Astrocyte (in vitro differentiated cells and primary cell): ENCODE measurements around the gene FAM110A. TPM values are rescaled to one million over a fixed set of nuclear protein-coding genes. Genes with fewer than 3 reads are reported as not detected.

Experiments
- DNase-seq: peaks from one replicate; pipeline ENCODE4 v3.0.0-alpha.2; 2010; ENCODE audit warnings: low read depth
- FAIRE-seq: peaks from 2 replicates; lab custom pipeline; 2011; peaks lifted over from hg19 to GRCh38; lab: Jason Lieb, UNC
- H2AFZ ChIP-seq: 2 replicates; pipeline ENCODE4 v1.6.0; 2012; ENCODE audit warnings: low read depth, low read length, inconsistent platforms
- H3K27ac ChIP-seq: 2 replicates; pipeline ENCODE4 v1.5.1; 2011; ENCODE audit warnings: low read depth, low read length, inconsistent platforms
- H3K27me3 ChIP-seq: 2 replicates; pipeline ENCODE4 v1.6.0; 2011; ENCODE audit warnings: low read length, inconsistent platforms; ENCODE audit not compliant: insufficient read depth
- H3K36me3 ChIP-seq: 2 replicates; pipeline ENCODE4 v1.5.1; 2011; ENCODE audit warnings: low read length, inconsistent platforms; ENCODE audit not compliant: insufficient read depth
- H3K4me1 ChIP-seq: 2 replicates; pipeline ENCODE4 v1.5.1; 2011; ENCODE audit warnings: low read length, inconsistent platforms; ENCODE audit not compliant: insufficient read depth
- H3K4me2 ChIP-seq: 2 replicates; pipeline ENCODE4 v1.6.0; 2012; ENCODE audit warnings: low read length, inconsistent platforms
- H3K4me3 ChIP-seq: 2 replicates; pipeline ENCODE4 v1.5.1; 2011; ENCODE audit warnings: low read depth, mild to moderate bottlenecking, low read length, inconsistent platforms; ENCODE audit not compliant: insufficient read depth
- H3K79me2 ChIP-seq: 2 replicates; pipeline ENCODE4 v1.6.0; 2012; ENCODE audit warnings: mild to moderate bottlenecking, low read length, inconsistent platforms; ENCODE audit not compliant: insufficient read depth
- H3K9ac ChIP-seq: 2 replicates; pipeline ENCODE4 v1.6.0; 2012; ENCODE audit warnings: mild to moderate bottlenecking, low read length, inconsistent platforms
- H3K9me3 ChIP-seq: 2 replicates; pipeline ENCODE4 v1.5.1; 2012; ENCODE audit warnings: low read depth, mild to moderate bottlenecking, low read length, inconsistent platforms; ENCODE audit not compliant: insufficient read depth
- H4K20me1 ChIP-seq: 2 replicates; pipeline ENCODE4 v1.6.0; 2012; ENCODE audit warnings: low read length, inconsistent platforms; ENCODE audit not compliant: insufficient read depth
- H3K27ac Mint-ChIP-seq: one replicate; pipeline ENCODE4 v1.8.0; 2021; ENCODE audit warnings: mild to moderate bottlenecking, mixed read lengths; ENCODE audit not compliant: unreplicated experiment
- H3K27me3 Mint-ChIP-seq: one replicate; pipeline ENCODE4 v1.8.0; 2021; ENCODE audit warnings: low read depth, mixed read lengths; ENCODE audit not compliant: unreplicated experiment
- H3K36me3 Mint-ChIP-seq: one replicate; pipeline ENCODE4 v1.8.0; 2021; ENCODE audit warnings: low read depth, mixed read lengths; ENCODE audit not compliant: unreplicated experiment
- H3K4me1 Mint-ChIP-seq: one replicate; pipeline ENCODE4 v1.8.0; 2021; ENCODE audit warnings: low read depth, mixed read lengths; ENCODE audit not compliant: unreplicated experiment
- H3K4me3 Mint-ChIP-seq: one replicate; pipeline ENCODE4 v1.8.0; 2021; ENCODE audit warnings: mild to moderate bottlenecking, moderate library complexity, mixed read lengths; ENCODE audit not compliant: unreplicated experiment
- H3K9me3 Mint-ChIP-seq: one replicate; pipeline ENCODE4 v1.8.0; 2021; ENCODE audit warnings: mild to moderate bottlenecking, mixed read lengths; ENCODE audit not compliant: unreplicated experiment
- CTCF ChIP-seq: IDR thresholded peaks from 2 replicates; pipeline ENCODE4 v1.5.1; 2011; ENCODE audit warnings: low read depth, mild to moderate bottlenecking, inconsistent platforms, low read length, moderate library complexity; ENCODE audit not compliant: insufficient read depth
- EZH2 ChIP-seq: IDR thresholded peaks from 2 replicates; pipeline ENCODE4 v1.6.1; 2012; ENCODE audit warnings: mild to moderate bottlenecking, low read length, inconsistent platforms; ENCODE audit not compliant: insufficient read depth
- total RNA-seq: library from RNA; stranded (reverse); gene quantifications from 2 replicates; pipeline ENCODE4 v1.2.1, GENCODE V29; 2021

The FAM110A gene
- total RNA-seq, 1 donor from 2014 or later = 1.4 TPM

GRCh38 chr20:834151-834746 lies 734 bp downstream of the FAM110A start:
- H2AFZ ChIP-seq = peak overlapping the region; percentile 92
- peak overlapping the region; percentile 58 for H3K27ac Mint-ChIP-seq
- no peaks in the 10 kb centered on the region for H3K27me3 ChIP-seq
- H3K9ac ChIP-seq = peak overlapping the region; percentile 85
- peaks cover 11% of the 10 kb centered on the region for H3K4me1 ChIP-seq
- no peaks in the 10 kb centered on the region for H3K36me3 ChIP-seq
- DNase-seq (no peak), FAIRE-seq (no peak)
- no peaks in the 10 kb centered on the region for H3K9me3 ChIP-seq
- H3K27me3 Mint-ChIP-seq = peaks cover 19% of the 10 kb centered on the region
- H3K4me2 ChIP-seq = peak overlapping the region; percentile 98
- peak overlapping the region; percentile 84 for H3K4me3 Mint-ChIP-seq
- peak overlapping the region; percentile 85 for H3K4me3 ChIP-seq
- H3K27ac ChIP-seq = peak overlapping the region; percentile 86
- no peaks in the 10 kb centered on the region for H3K4me1 Mint-ChIP-seq
- peaks cover 23% of the 10 kb centered on the region for H3K79me2 ChIP-seq
- peaks cover 11% of the 10 kb centered on the region for H3K9me3 Mint-ChIP-seq
- TF ChIP-seq CTCF (no peak), EZH2 (no peak)
- peaks cover 8% of the 10 kb centered on the region for H4K20me1 ChIP-seq
- H3K36me3 Mint-ChIP-seq = no peaks in the 10 kb centered on the region

- peaks cover 29% of the 10 kb centered on the region for H3K27me3 Mint-ChIP-seq
- no peak for TF ChIP-seq EZH2
- no peak for TF ChIP-seq CTCF
- no peaks in the 10 kb centered on the region for H3K4me1 Mint-ChIP-seq
- no peak for DNase-seq
- peak overlapping the region; percentile 48 for H3K27ac Mint-ChIP-seq
- no peak overlapping the region for H3K4me3 ChIP-seq
- no peak overlapping the region for H3K9ac ChIP-seq
- no peak overlapping the region for H2AFZ ChIP-seq
- H3K36me3 Mint-ChIP-seq = no peaks in the 10 kb centered on the region
- H3K4me3 Mint-ChIP-seq = peak overlapping the region; percentile 16
- H4K20me1 ChIP-seq = peaks cover 12% of the 10 kb centered on the region
- no peaks in the 10 kb centered on the region for H3K9me3 ChIP-seq
- FAIRE-seq = no peak
- peaks cover 23% of the 10 kb centered on the region for H3K79me2 ChIP-seq
- peak overlapping the region; percentile 15 for H3K4me2 ChIP-seq
- H3K4me1 ChIP-seq = peaks cover 11% of the 10 kb centered on the region
- H3K9me3 Mint-ChIP-seq = peaks cover 11% of the 10 kb centered on the region
- no peaks in the 10 kb centered on the region for H3K36me3 ChIP-seq
- no peaks in the 10 kb centered on the region for H3K27me3 ChIP-seq
- no peak overlapping the region for H3K27ac ChIP-seq
Measured at GRCh38 chr20:835608-836045, 2.1 kb downstream of the FAM110A start.

- TF ChIP-seq EZH2 (no peak), CTCF (no peak)
- no peak overlapping the region for H3K9ac ChIP-seq
- H3K4me3 Mint-ChIP-seq = no peak overlapping the region
- H3K27ac Mint-ChIP-seq = no peak overlapping the region
- no peaks in the 10 kb centered on the region for H3K27me3 ChIP-seq
- H3K36me3 ChIP-seq = no peaks in the 10 kb centered on the region
- H3K9me3 ChIP-seq = no peaks in the 10 kb centered on the region
- DNase-seq = no peak
- peaks cover 31% of the 10 kb centered on the region for H3K27me3 Mint-ChIP-seq
- no peaks in the 10 kb centered on the region for H3K36me3 Mint-ChIP-seq
- FAIRE-seq = no peak
- H3K4me3 ChIP-seq = no peak overlapping the region
- H3K4me1 ChIP-seq = peaks cover 11% of the 10 kb centered on the region
- H3K79me2 ChIP-seq = peaks cover 23% of the 10 kb centered on the region
- no peak overlapping the region for H3K27ac ChIP-seq
- no peak overlapping the region for H2AFZ ChIP-seq
- H3K4me1 Mint-ChIP-seq = no peaks in the 10 kb centered on the region
- no peak overlapping the region for H3K4me2 ChIP-seq
- H3K9me3 Mint-ChIP-seq = peaks cover 11% of the 10 kb centered on the region
- peaks cover 14% of the 10 kb centered on the region for H4K20me1 ChIP-seq
Measured at GRCh38 chr20:836190-836589, 2.7 kb downstream of the FAM110A start.
